Measurements from ENCODE around the gene ITGB1BP1.

Gene ITGB1BP1

GRCh38 chr2:9394816-9395215, 28.5 kb downstream of the ITGB1BP1 start:
- H3K4ac ChIP-seq (ENCODE audit: low read depth in 1 of 2, low read length in 2 of 2): no peak overlapping the region
- no peak overlapping the region for H3K4me2 ChIP-seq (ENCODE audit: low read length, poor library complexity, severe bottlenecking)
- H4K8ac ChIP-seq (ENCODE audit: low read length): no peak overlapping the region
- no peak overlapping the region for H3K4me3 ChIP-seq (ENCODE audit: insufficient read depth in 1 of 2, low read depth in 1 of 2, low read length in 2 of 2)
- no peaks in the 10 kb centered on the region for H3K9me3 ChIP-seq (ENCODE audit: control insufficient read depth, low read length)
- H3K27me3 ChIP-seq (ENCODE audit: control insufficient read depth in 1 of 2, insufficient read depth in 1 of 2, low read length in 2 of 2): no peaks in the 10 kb centered on the region
- H4K91ac ChIP-seq (ENCODE audit: low read length): no peak overlapping the region
- peaks cover 30% of the 10 kb centered on the region for H3K79me1 ChIP-seq (replicated peaks; ENCODE audit: low read length, poor library complexity, severe bottlenecking)
- no peak overlapping the region for H2AFZ ChIP-seq (ENCODE audit: low read depth, low read length)
- no peak overlapping the region for H2BK15ac ChIP-seq (ENCODE audit: low read depth, poor library complexity, severe bottlenecking)
- no peak overlapping the region for H2AK5ac ChIP-seq (ENCODE audit: low read length, severe bottlenecking)
- H3K14ac ChIP-seq (ENCODE audit: low read length in 2 of 2): no peak overlapping the region
- H3K9ac ChIP-seq (ENCODE audit: low read length): no peak overlapping the region
- H2BK5ac ChIP-seq (ENCODE audit: low read depth, low read length, poor library complexity, severe bottlenecking): no peak overlapping the region
- H3K27ac ChIP-seq (ENCODE audit: low read length, poor library complexity, severe bottlenecking): no peak overlapping the region
- 95% methylated on average over 15 of the region's 15 CpGs for WGBS
- H2BK120ac ChIP-seq (ENCODE audit: low read depth, low read length): no peak overlapping the region
- H3K18ac ChIP-seq (ENCODE audit: low read depth in 1 of 2, low read length in 2 of 2): no peak overlapping the region
- no peak overlapping the region for H2BK12ac ChIP-seq (ENCODE audit: low read length in 2 of 2)
- peaks cover 41 to 43% of the 10 kb centered on the region in 2 experiments for H3K36me3 ChIP-seq (ENCODE audit: control insufficient read depth in 1 of 2, insufficient read depth in 2 of 2, low read depth in 1 of 2, low read length in 2 of 2)
- no peak overlapping the region for H3K23ac ChIP-seq (ENCODE audit: low read length in 2 of 2)
- DNase-seq: no peak
- peaks cover 21% of the 10 kb centered on the region for H3K4me1 ChIP-seq (ENCODE audit: control insufficient read depth, insufficient read depth, low read depth, low read length)

DNA sequence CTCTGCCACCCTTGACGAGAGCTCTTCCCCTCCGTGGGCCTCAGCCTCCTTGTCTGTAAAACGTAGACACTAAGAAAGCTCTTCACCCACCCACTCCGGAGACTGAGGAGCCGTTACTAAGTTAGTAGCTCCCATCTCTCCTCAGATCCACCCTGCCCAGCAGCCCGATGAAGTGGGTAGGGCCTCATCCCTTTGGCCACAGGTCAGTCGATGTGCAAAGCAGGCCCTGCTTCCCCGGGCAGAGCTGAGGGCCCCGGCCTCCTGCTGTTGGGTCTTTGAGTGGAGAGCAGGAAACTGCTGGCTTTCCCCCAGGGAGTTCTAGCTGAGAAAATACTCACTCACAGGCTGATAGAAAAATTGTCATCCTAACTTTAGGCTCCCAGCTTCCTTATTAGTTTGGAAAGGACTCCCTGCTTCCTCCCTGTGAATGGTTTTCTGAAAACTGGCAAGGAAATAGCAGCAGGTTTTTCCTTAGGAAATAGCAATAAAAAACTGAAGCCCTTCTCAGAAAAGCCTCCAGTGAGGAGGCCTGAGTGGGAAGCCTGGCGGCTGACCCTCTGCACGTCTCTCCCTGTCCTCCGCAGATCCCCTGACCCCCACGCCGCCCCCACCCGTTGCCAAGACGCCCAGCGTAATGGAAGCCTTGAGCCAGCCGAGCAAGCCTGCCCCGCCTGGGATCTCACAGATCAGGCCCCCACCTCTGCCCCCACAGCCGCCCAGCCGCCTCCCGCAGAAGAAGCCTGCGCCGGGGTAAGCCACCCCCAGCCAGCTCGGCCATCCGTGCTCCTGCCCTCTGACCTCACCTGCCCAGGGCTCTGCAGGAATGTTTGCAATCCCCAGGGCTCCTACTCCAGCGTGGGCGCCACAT, 30.2 kb downstream of the ITGB1BP1 start:
- Histone ChIP-seq H3K4ac (ENCODE audit: low read depth in 1 of 2, low read length in 2 of 2) (peak overlapping the region; percentile 20 to 64), H3K4me3 (ENCODE audit: insufficient read depth in 1 of 2, low read depth in 1 of 2, low read length in 2 of 2) (no peak overlapping the region), H3K79me1 (replicated peaks; ENCODE audit: low read length, poor library complexity, severe bottlenecking) (peaks cover 36% of the 10 kb centered on the region), H3K4me1 (ENCODE audit: control insufficient read depth, insufficient read depth, low read depth, low read length) (peaks cover 30% of the 10 kb centered on the region), H3K9ac (ENCODE audit: low read length) (peak overlapping the region; percentile 66), H4K91ac (ENCODE audit: low read length) (peak overlapping the region; percentile 53), H2AFZ (ENCODE audit: low read depth, low read length) (no peak overlapping the region), H3K27ac (ENCODE audit: low read length, poor library complexity, severe bottlenecking) (peak overlapping the region; percentile 88), H3K27me3 (ENCODE audit: control insufficient read depth in 1 of 2, insufficient read depth in 1 of 2, low read length in 2 of 2) (no peaks in the 10 kb centered on the region), H2BK120ac (ENCODE audit: low read depth, low read length) (peak overlapping the region; percentile 74), H3K4me2 (ENCODE audit: low read length, poor library complexity, severe bottlenecking) (no peak overlapping the region), H2BK15ac (ENCODE audit: low read depth, poor library complexity, severe bottlenecking) (no peak overlapping the region), H3K9me3 (ENCODE audit: control insufficient read depth, low read length) (no peaks in the 10 kb centered on the region), H4K8ac (ENCODE audit: low read length) (peak overlapping the region; percentile 66), H3K18ac (ENCODE audit: low read depth in 1 of 2, low read length in 2 of 2) (peak overlapping the region; percentile 41 to 65), H3K14ac (ENCODE audit: low read length in 2 of 2) (peak overlapping the region in 1 of 2 experiments; percentile 63), H3K36me3 (ENCODE audit: control insufficient read depth in 1 of 2, insufficient read depth in 2 of 2, low read depth in 1 of 2, low read length in 2 of 2) (peaks cover 48 to 58% of the 10 kb centered on the region in 2 experiments), H2AK5ac (ENCODE audit: low read length, severe bottlenecking) (peak overlapping the region; percentile 92), H2BK5ac (ENCODE audit: low read depth, low read length, poor library complexity, severe bottlenecking) (peak overlapping the region; percentile 75), H2BK12ac (ENCODE audit: low read length in 2 of 2) (peak overlapping the region in 1 of 2 experiments; percentile 57), H3K23ac (ENCODE audit: low read length in 2 of 2) (no peak overlapping the region)
- peak; percentile 36 for DNase-seq
- WGBS: 62% methylated on average over 26 of the region's 28 CpGs

- Histone ChIP-seq H3K18ac (ENCODE audit: low read depth in 1 of 2, low read length in 2 of 2) (peak overlapping the region in 1 of 2 experiments; percentile 18), H3K9me3 (ENCODE audit: control insufficient read depth, low read length) (no peaks in the 10 kb centered on the region), H4K91ac (ENCODE audit: low read length) (no peak overlapping the region), H4K8ac (ENCODE audit: low read length) (peak overlapping the region; percentile 66), H3K14ac (ENCODE audit: low read length in 2 of 2) (no peak overlapping the region), H2AFZ (ENCODE audit: low read depth, low read length) (no peak overlapping the region), H3K23ac (ENCODE audit: low read length in 2 of 2) (no peak overlapping the region), H2AK5ac (ENCODE audit: low read length, severe bottlenecking) (peak overlapping the region; percentile 92), H2BK5ac (ENCODE audit: low read depth, low read length, poor library complexity, severe bottlenecking) (no peak overlapping the region), H2BK15ac (ENCODE audit: low read depth, poor library complexity, severe bottlenecking) (no peak overlapping the region), H3K27ac (ENCODE audit: low read length, poor library complexity, severe bottlenecking) (peak overlapping the region; percentile 88), H3K36me3 (ENCODE audit: control insufficient read depth in 1 of 2, insufficient read depth in 2 of 2, low read depth in 1 of 2, low read length in 2 of 2) (peaks cover 50 to 61% of the 10 kb centered on the region in 2 experiments), H3K9ac (ENCODE audit: low read length) (peak overlapping the region; percentile 66), H2BK120ac (ENCODE audit: low read depth, low read length) (no peak overlapping the region), H3K4me2 (ENCODE audit: low read length, poor library complexity, severe bottlenecking) (no peak overlapping the region), H3K27me3 (ENCODE audit: control insufficient read depth in 1 of 2, insufficient read depth in 1 of 2, low read length in 2 of 2) (no peaks in the 10 kb centered on the region), H3K4me3 (ENCODE audit: insufficient read depth in 1 of 2, low read depth in 1 of 2, low read length in 2 of 2) (no peak overlapping the region), H3K79me1 (replicated peaks; ENCODE audit: low read length, poor library complexity, severe bottlenecking) (peaks cover 33% of the 10 kb centered on the region), H3K4ac (ENCODE audit: low read depth in 1 of 2, low read length in 2 of 2) (peak overlapping the region in 1 of 2 experiments; percentile 47), H3K4me1 (ENCODE audit: control insufficient read depth, insufficient read depth, low read depth, low read length) (peaks cover 32% of the 10 kb centered on the region), H2BK12ac (ENCODE audit: low read length in 2 of 2) (no peak overlapping the region)
- no peak for DNase-seq
- 97% methylated on average over 13 of the region's 13 CpGs for WGBS
Observed at GRCh38 chr2:9391961-9392720, 31.2 kb downstream of the ITGB1BP1 start.

- H3K4me1 ChIP-seq (ENCODE audit: control insufficient read depth, insufficient read depth, low read depth, low read length): peaks cover 36% of the 10 kb centered on the region
- H3K4ac ChIP-seq (ENCODE audit: low read depth in 1 of 2, low read length in 2 of 2): no peak overlapping the region
- DNase-seq: no peak
- no peak overlapping the region for H2BK120ac ChIP-seq (ENCODE audit: low read depth, low read length)
- H3K18ac ChIP-seq (ENCODE audit: low read depth in 1 of 2, low read length in 2 of 2): no peak overlapping the region
- peaks cover 44 to 61% of the 10 kb centered on the region in 2 experiments for H3K36me3 ChIP-seq (ENCODE audit: control insufficient read depth in 1 of 2, insufficient read depth in 2 of 2, low read depth in 1 of 2, low read length in 2 of 2)
- peaks cover 28% of the 10 kb centered on the region for H3K79me1 ChIP-seq (replicated peaks; ENCODE audit: low read length, poor library complexity, severe bottlenecking)
- no peak overlapping the region for H2AK5ac ChIP-seq (ENCODE audit: low read length, severe bottlenecking)
- peak overlapping the region in 1 of 2 experiments; percentile 20 for H3K23ac ChIP-seq (ENCODE audit: low read length in 2 of 2)
- no peak overlapping the region for H3K4me3 ChIP-seq (ENCODE audit: insufficient read depth in 1 of 2, low read depth in 1 of 2, low read length in 2 of 2)
- H3K27ac ChIP-seq (ENCODE audit: low read length, poor library complexity, severe bottlenecking): no peak overlapping the region
- H4K8ac ChIP-seq (ENCODE audit: low read length): no peak overlapping the region
- no peak overlapping the region for H3K9ac ChIP-seq (ENCODE audit: low read length)
- no peak overlapping the region for H2AFZ ChIP-seq (ENCODE audit: low read depth, low read length)
- no peaks in the 10 kb centered on the region for H3K9me3 ChIP-seq (ENCODE audit: control insufficient read depth, low read length)
- WGBS: 95% methylated on average over 19 of the region's 19 CpGs
- H2BK5ac ChIP-seq (ENCODE audit: low read depth, low read length, poor library complexity, severe bottlenecking): no peak overlapping the region
- H2BK12ac ChIP-seq (ENCODE audit: low read length in 2 of 2): no peak overlapping the region
- no peak overlapping the region for H2BK15ac ChIP-seq (ENCODE audit: low read depth, poor library complexity, severe bottlenecking)
- H3K27me3 ChIP-seq (ENCODE audit: control insufficient read depth in 1 of 2, insufficient read depth in 1 of 2, low read length in 2 of 2): no peaks in the 10 kb centered on the region
- H4K91ac ChIP-seq (ENCODE audit: low read length): no peak overlapping the region
- H3K14ac ChIP-seq (ENCODE audit: low read length in 2 of 2): peak overlapping the region in 1 of 2 experiments; percentile 36
- H3K4me2 ChIP-seq (ENCODE audit: low read length, poor library complexity, severe bottlenecking): no peak overlapping the region
Observed at GRCh38 chr2:9390991-9391390, 32.3 kb downstream of the ITGB1BP1 start.

Measured in mesenchymal stem cell (in vitro differentiated cells and primary cell).